H1 (cell line): ENCODE results near the gene TNFRSF6B. TPM values are rescaled to one million over a fixed set of nuclear protein-coding genes. Genes with fewer than 3 reads are reported as not detected.

Source experiments
- CTCF ChIA-PET: fragments of 300-600 bp; sonication (Branson Sonifier 250); formaldehyde crosslinking; loops from one replicate; lab custom pipeline; 2021; ENCODE audit not compliant: partially characterized antibody; lab: Charles Lee
- POLR2A ChIA-PET: fragments of 300-600 bp; sonication (Branson Sonifier 250); formaldehyde crosslinking; loops from one replicate; lab custom pipeline; 2021; ENCODE audit warnings: inconsistent platforms; ENCODE audit not compliant: partially characterized antibody; lab: Charles Lee
- DNase-seq, 2 experiments: peaks; one replicate each; pipeline versions ENCODE4 v3.0.0 to v3.0.0-alpha.2; 2010 to 2022; ENCODE audit warnings: low spot score in 2 of 2, low read depth in 1 of 2, mixed read lengths in 1 of 2
- FAIRE-seq: peaks from 2 replicates; lab custom pipeline; 2011; peaks lifted over from hg19 to GRCh38; lab: Jason Lieb, UNC
- H2AFZ ChIP-seq: 2 replicates; pipeline ENCODE4 v1.8.1; 2012; ENCODE audit warnings: low read length, inconsistent platforms
- H2AK5ac ChIP-seq: 2 replicates; pipeline ENCODE4 v1.6.1; 2013; ENCODE audit warnings: low read depth, low read length
- H2BK120ac ChIP-seq: replicated peaks from 2 replicates; pipeline ENCODE3; 2013; ENCODE audit warnings: low read depth, low read length, inconsistent platforms
- H2BK12ac ChIP-seq: 2 replicates; pipeline ENCODE4 v1.6.1; 2013; ENCODE audit warnings: low read depth, low read length
- H2BK15ac ChIP-seq: 2 replicates; pipeline ENCODE4 v1.6.1; 2013; ENCODE audit warnings: low read length
- H2BK20ac ChIP-seq: 2 replicates; pipeline ENCODE4 v1.6.1; 2013; ENCODE audit warnings: low read length
- H2BK5ac ChIP-seq: 2 replicates; pipeline ENCODE4 v1.6.1; 2013; ENCODE audit warnings: low read depth, low read length
- H3K14ac ChIP-seq: 2 replicates; pipeline ENCODE4 v1.6.1; 2013; ENCODE audit warnings: inconsistent platforms; ENCODE audit not compliant: insufficient read length
- H3K18ac ChIP-seq: 2 replicates; pipeline ENCODE4 v1.6.1; 2013; ENCODE audit warnings: low read length; ENCODE audit errors: extremely low read depth
- H3K23ac ChIP-seq: 2 replicates; pipeline ENCODE4 v1.6.1; 2013; ENCODE audit warnings: inconsistent platforms; ENCODE audit not compliant: insufficient read length
- H3K23me2 ChIP-seq: 2 replicates; pipeline ENCODE4 v1.6.1; 2013; ENCODE audit warnings: low read depth, low read length
- H3K27ac ChIP-seq: 2 replicates; pipeline ENCODE4 v1.6.1; 2011; ENCODE audit warnings: low read depth, low read length, inconsistent platforms
- H3K27me3 ChIP-seq, 4 experiments: replicated peaks in 1 of 4; 1 replicate in 1 of 4; 2 replicates in 3 of 4; pipeline versions ENCODE4 v1.6.1 to v1.8.1; 2011 to 2013; ENCODE audit warnings: low read length in 3 of 4, mild to moderate bottlenecking in 3 of 4, inconsistent platforms in 2 of 4, mixed read lengths in 2 of 4, moderate library complexity in 1 of 4; ENCODE audit not compliant: control insufficient read depth in 3 of 4, insufficient read depth in 3 of 4; ENCODE audit errors: extremely low read depth in 1 of 4
- H3K36me3 ChIP-seq, 4 experiments: 2 replicates each; pipeline versions ENCODE4 v1.6.1 to v1.8.1; 2011 to 2013; ENCODE audit warnings: mild to moderate bottlenecking in 4 of 4, low read length in 3 of 4, moderate library complexity in 2 of 4, control low read depth in 1 of 4, inconsistent platforms in 1 of 4; ENCODE audit not compliant: insufficient read depth in 4 of 4, control insufficient read depth in 2 of 4
- H3K4ac ChIP-seq: replicated peaks from 2 replicates; pipeline ENCODE3; 2013; ENCODE audit warnings: low read length, low read depth, mixed read lengths, inconsistent platforms; ENCODE audit not compliant: insufficient read length
- H3K4me1 ChIP-seq, 4 experiments: replicated peaks in 1 of 4; 1 replicate in 1 of 4; 2 replicates in 3 of 4; pipeline versions ENCODE4 v1.6.1 to v1.8.1; 2011 to 2013; ENCODE audit warnings: low read length in 3 of 4, inconsistent platforms in 2 of 4, mixed read lengths in 1 of 4; ENCODE audit not compliant: insufficient read depth in 4 of 4, control insufficient read depth in 3 of 4
- H3K4me2 ChIP-seq, 2 experiments: 2 replicates each; pipeline versions ENCODE4 v1.6.1 to v1.8.1; 2011 to 2013; ENCODE audit warnings: low read depth in 2 of 2, low read length in 2 of 2, control low read depth in 1 of 2, inconsistent platforms in 1 of 2, mild to moderate bottlenecking in 1 of 2; ENCODE audit not compliant: insufficient read depth in 1 of 2
- H3K4me3 ChIP-seq, 4 experiments: fragments of 200-600, 300-600 bp in 1 of 4; sonication (generic), shearing (Covaris generic), sonication (Bioruptor Twin) in 1 of 4; 2 replicates each; pipeline versions ENCODE4 v1.5.1 to v1.8.1; 2011 to 2016; ENCODE audit warnings: low read length in 4 of 4, low read depth in 3 of 4, control low read depth in 2 of 4, inconsistent platforms in 2 of 4, mild to moderate bottlenecking in 2 of 4, mixed read lengths in 1 of 4, moderate library complexity in 1 of 4; ENCODE audit not compliant: insufficient read depth in 2 of 4; ENCODE audit errors: extremely low read depth in 1 of 4
- H3K56ac ChIP-seq: replicated peaks from 2 replicates; pipeline ENCODE3; 2013; ENCODE audit warnings: low read depth, mild to moderate bottlenecking, mixed read lengths, low read length, inconsistent platforms; ENCODE audit not compliant: insufficient read length
- H3K79me1 ChIP-seq: 2 replicates; pipeline ENCODE4 v1.6.1; 2013; ENCODE audit warnings: low read depth, low read length, control low read depth
- H3K79me2 ChIP-seq, 2 experiments: 2 replicates each; pipeline versions ENCODE4 v1.6.1 to v1.8.1; 2012 to 2013; ENCODE audit warnings: low read length in 2 of 2, mild to moderate bottlenecking in 2 of 2, inconsistent platforms in 1 of 2; ENCODE audit not compliant: insufficient read depth in 2 of 2, control insufficient read depth in 1 of 2
- H3K9ac ChIP-seq, 4 experiments: replicated peaks in 1 of 4; 1 replicate in 1 of 4; 2 replicates in 3 of 4; pipeline versions ENCODE4 v1.6.1 to v1.8.1; 2011 to 2013; ENCODE audit warnings: low read depth in 3 of 4, low read length in 3 of 4, control low read depth in 2 of 4, mild to moderate bottlenecking in 2 of 4, moderate library complexity in 2 of 4, inconsistent platforms in 1 of 4; ENCODE audit errors: extremely low read depth in 1 of 4
- H3K9me3 ChIP-seq, 2 experiments: 2 replicates each; pipeline versions ENCODE4 v1.6.1 to v1.8.1; 2012 to 2013; ENCODE audit warnings: mild to moderate bottlenecking in 2 of 2, moderate library complexity in 2 of 2, control low read depth in 1 of 2, inconsistent platforms in 1 of 2, low read depth in 1 of 2, low read length in 1 of 2, mixed read lengths in 1 of 2; ENCODE audit not compliant: insufficient read depth in 2 of 2
- H4K20me1 ChIP-seq, 2 experiments: replicated peaks in 1 of 2; 2 replicates each; pipeline versions ENCODE3 to v1.8.1; 2011 to 2013; ENCODE audit warnings: inconsistent platforms in 2 of 2, low read length in 2 of 2, mild to moderate bottlenecking in 1 of 2; ENCODE audit not compliant: insufficient read depth in 2 of 2, control insufficient read depth in 1 of 2
- H4K5ac ChIP-seq: 2 replicates; pipeline ENCODE4 v1.6.1; 2013; ENCODE audit warnings: low read length, low read depth, mixed read lengths, inconsistent platforms; ENCODE audit not compliant: insufficient read length
- H4K8ac ChIP-seq: 2 replicates; pipeline ENCODE4 v1.8.0; 2013; ENCODE audit warnings: mild to moderate bottlenecking, moderate library complexity, low read length, inconsistent platforms; ENCODE audit not compliant: insufficient read depth; ENCODE audit errors: extremely low read depth
- H4K91ac ChIP-seq: replicated peaks from 2 replicates; pipeline ENCODE3; 2013; ENCODE audit warnings: low read length, mixed read lengths, inconsistent platforms; ENCODE audit not compliant: insufficient read length
- ASH2L ChIP-seq: fragments of 200-600, 300-600 bp; sonication (generic); IDR thresholded peaks from one replicate; pipeline ENCODE4 v1.7.1; 2017; ENCODE audit warnings: low read length
- BRCA1 ChIP-seq: IDR thresholded peaks from 2 replicates; pipeline ENCODE4 v1.6.1; 2012; ENCODE audit warnings: low read depth, low read length, improper control_type of control experiment
- CBX8 ChIP-seq: fragments of 300-800, 300-1000 bp; sonication (generic); IDR thresholded peaks from 2 replicates; pipeline ENCODE4 v1.7.1; 2016; ENCODE audit warnings: low read depth, low read length, borderline replicate concordance
- CTBP2 ChIP-seq: IDR thresholded peaks from 2 replicates; pipeline ENCODE4 v1.7.0; 2011; ENCODE audit warnings: borderline replicate concordance, mild to moderate bottlenecking, moderate library complexity, mixed read lengths, low read length; ENCODE audit not compliant: insufficient read depth, insufficient read length
- HDAC6 ChIP-seq: IDR thresholded peaks from one replicate; pipeline ENCODE4 v1.7.1; 2012; ENCODE audit warnings: low read depth, mild to moderate bottlenecking, inconsistent platforms, low read length, moderate library complexity
- JUN ChIP-seq: IDR thresholded peaks from 2 replicates; pipeline ENCODE4 v1.6.1; 2011; ENCODE audit warnings: low read depth, mild to moderate bottlenecking, improper control_type of control experiment, low read length
- MAFK ChIP-seq: IDR thresholded peaks from 2 replicates; pipeline ENCODE4 v1.6.1; 2012; ENCODE audit warnings: low read depth, mild to moderate bottlenecking, improper control_type of control experiment, low read length
- NANOG ChIP-seq: IDR thresholded peaks from 2 replicates; pipeline ENCODE4 v1.6.1; 2011; ENCODE audit warnings: low read length, low read depth, mild to moderate bottlenecking, inconsistent platforms; ENCODE audit not compliant: insufficient read depth, poor library complexity, severe bottlenecking
- NRF1 ChIP-seq: IDR thresholded peaks from 2 replicates; pipeline ENCODE4 v1.6.1; 2011; ENCODE audit warnings: mild to moderate bottlenecking, low read depth, low read length, improper control_type of control experiment
- POLR2A ChIP-seq, 2 experiments: IDR thresholded peaks; 1 replicate in 1 of 2; 2 replicates in 1 of 2; pipeline ENCODE4 v1.6.1; 2011; ENCODE audit warnings: low read depth in 2 of 2, low read length in 2 of 2, mild to moderate bottlenecking in 2 of 2; ENCODE audit errors: control extremely low read depth in 1 of 2
- POLR2AphosphoS5 ChIP-seq: IDR thresholded peaks from 2 replicates; pipeline ENCODE4 v1.6.1; 2011; ENCODE audit warnings: low read depth, low read length
- RBBP5 ChIP-seq: IDR thresholded peaks from 2 replicates; pipeline ENCODE4 v1.7.1; 2012; ENCODE audit warnings: low read depth, mild to moderate bottlenecking, inconsistent platforms, low read length, moderate library complexity, borderline replicate concordance
- RFX5 ChIP-seq: IDR thresholded peaks from 2 replicates; pipeline ENCODE4 v1.6.1; 2011; ENCODE audit warnings: low read depth, low read length, improper control_type of control experiment, borderline replicate concordance
- SIRT6 ChIP-seq: IDR thresholded peaks from one replicate; pipeline ENCODE4 v1.7.1; 2012; ENCODE audit warnings: low read length, inconsistent platforms
- TBP ChIP-seq: IDR thresholded peaks from 2 replicates; pipeline ENCODE4 v1.6.1; 2011; ENCODE audit warnings: low read depth, low read length, improper control_type of control experiment
- YY1 ChIP-seq: IDR thresholded peaks from 2 replicates; pipeline ENCODE4 v1.6.1; 2011; ENCODE audit warnings: low read depth, mild to moderate bottlenecking, low read length
- WGBS, 2 experiments: shearing (Covaris generic) in 1 of 2; methylation state at CpG; one replicate each; pipeline versions ENCODE4 v1.1.6 to v1.1.7; 2013 to 2015; ENCODE audit warnings: low lambda C conversion rate in 2 of 2, mixed read lengths in 2 of 2, inconsistent platforms in 1 of 2, low coverage in 1 of 2, missing lambda C conversion rate in 1 of 2; ENCODE audit not compliant: insufficient replicate concordance in 2 of 2, insufficient coverage in 1 of 2, insufficient read length in 1 of 2; ENCODE audit errors: extremely low coverage in 1 of 2, missing lambda C conversion rate in 1 of 2; 5-methylcytosine and 5-hydroxymethylcytosine counted together
- polyA plus RNA-seq, 7 experiments: library from polyadenylated mRNA; depleted of rRNA in 3 of 7; stranded (reverse) in 5 of 7; unstranded in 2 of 7; fragments of >200 nt in 5 of 7; fragments of 200-250 nt in 2 of 7; gene quantifications; 1 replicate in 5 of 7; 2 replicates in 1 of 7; 4 replicates in 1 of 7; pipeline versions ENCODE4 v1.2.1 to v1.2.3, GENCODE V29; 2011 to 2013; ENCODE audit warnings: missing spikeins in 2 of 7, mixed read lengths in 2 of 7
- total RNA-seq: library from RNA; stranded (reverse); fragmentation: NEBNext Ultra II Directional; extraction: Animal tissue kit (Norgen Biotek cat#: 25700); gene quantifications from 2 replicates; pipeline ENCODE4 v1.2.1, GENCODE V29; 2021

Gene TNFRSF6B
- total and polyA plus RNA-seq, 2 of the 8 experiments (the other 6 are each of a cell fraction or from before 2014, with no cell fraction given) = 3.1 TPM; not detected in 1

DNA sequence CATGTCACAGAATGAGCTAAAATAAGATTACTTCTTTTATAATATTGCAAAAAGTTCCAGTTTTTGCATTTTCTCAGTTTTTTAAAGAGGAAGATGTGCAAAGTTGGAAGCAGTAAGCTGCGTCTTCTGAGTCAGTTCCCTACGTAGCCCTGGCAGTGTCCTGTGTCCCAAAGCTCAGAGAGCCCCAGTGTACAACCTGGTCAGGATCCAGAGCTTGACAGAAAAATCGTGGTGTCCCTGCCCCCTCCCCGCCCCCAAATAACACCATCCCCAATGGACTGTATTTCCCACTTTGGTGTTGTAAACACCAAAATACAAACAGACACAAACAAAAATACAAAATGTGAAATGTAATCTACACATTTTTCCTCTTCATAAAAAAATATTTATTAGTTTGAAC is 47.7 kb downstream of the TNFRSF6B start:
- H3K4me2 ChIP-seq = no peak overlapping the region
- no peak overlapping the region for H2AFZ ChIP-seq
- no peaks in the 10 kb centered on the region for H3K79me2 ChIP-seq
- no peak overlapping the region for H2BK120ac ChIP-seq
- WGBS, 2 experiments = 83% methylated on average over 4 of the region's 4 CpGs; no CpG with 5 or more reads in 1 of the 2 experiments
- no peak overlapping the region for H4K91ac ChIP-seq
- no peaks in the 10 kb centered on the region for H3K9me3 ChIP-seq
- H3K23ac ChIP-seq = no peak overlapping the region
- H3K36me3 ChIP-seq = peaks cover 0 to 12% (median 6%) of the 10 kb centered on the region in 4 experiments; a peak in 3 of 8 replicates
- H3K4me3 ChIP-seq = no peak overlapping the region
- no peak for DNase-seq
- H4K8ac ChIP-seq = no peak overlapping the region
- H3K9ac ChIP-seq = no peak overlapping the region
- H3K4ac ChIP-seq = no peak overlapping the region
- no peak overlapping the region for H2BK20ac ChIP-seq
- no peak overlapping the region for H2AK5ac ChIP-seq
- no peak overlapping the region for H2BK12ac ChIP-seq
- H4K5ac ChIP-seq = no peak overlapping the region
- no peak overlapping the region for H3K56ac ChIP-seq
- CTCF ChIA-PET = interaction anchor here (0.6 to 1.2 kb wide), 3 partner anchors 61 to 150 kb away, joined by 3 read pairs; no protein-coding TSS in a partner anchor
- POLR2A ChIA-PET = interaction anchor here (0.8 kb wide), 1 partner anchor 196 kb away, joined by 3 read pairs; no protein-coding TSS in a partner anchor
- H3K27ac ChIP-seq = no peak overlapping the region
- H3K79me1 ChIP-seq = no peaks in the 10 kb centered on the region; the same call in 1 of the 2 replicates
- no peak overlapping the region for H2BK5ac ChIP-seq
- peaks cover 0 to 3% of the 10 kb centered on the region in 2 experiments for H4K20me1 ChIP-seq
- no peak overlapping the region for H3K18ac ChIP-seq
- peaks cover 0 to 8% (median 7%) of the 10 kb centered on the region in 4 experiments; a peak in 5 of 7 replicates for H3K4me1 ChIP-seq
- no peak overlapping the region for H3K14ac ChIP-seq
- no peak overlapping the region for H2BK15ac ChIP-seq
- H3K27me3 ChIP-seq = no peaks in the 10 kb centered on the region
- no peak for FAIRE-seq
- peaks cover 8% of the 10 kb centered on the region; the same call in 1 of the 2 replicates for H3K23me2 ChIP-seq
- TF ChIP-seq YY1 (no peak), ASH2L (no peak), NANOG (no peak), POLR2A (IDR thresholded peaks at IDR 0.05; ENCODE audit: control extremely low read depth in 1 of 2, low read depth in 2 of 2, low read length in 2 of 2) (no peak), CBX8 (no peak), HDAC6 (no peak), TBP (no peak), POLR2AphosphoS5 (no peak), RBBP5 (no peak), NRF1 (no peak), SIRT6 (no peak), CTBP2 (no peak), BRCA1 (no peak), RFX5 (no peak), MAFK (no peak), JUN (no peak)
